Measurements from ENCODE around the gene ATN1.
A peak's percentile ranks its signal among the peaks of the same experiment; 100 is the strongest.

ATN1 gene

GRCh38 chr12:6957741-6958608 lies 30.2 kb downstream of the ATN1 start:
- H3K27me3 ChIP-seq (ENCODE audit: insufficient read depth, poor library complexity, severe bottlenecking), result no peaks in the 10 kb centered on the region
- H3K27ac ChIP-seq (replicated peaks), result peak overlapping the region; percentile 99
- peak overlapping the region; percentile 14 for H3K4me3 ChIP-seq (replicated peaks; ENCODE audit: insufficient read depth, low read length)
- DNase-seq (ENCODE audit: low read depth in 1 of 2, low spot score in 1 of 2), result no peak
- TF ChIP-seq REST (IDR thresholded peaks at IDR 0.05; ENCODE audit: insufficient replicate concordance, low read depth), result no peak
- TF ChIP-seq GABPA (IDR thresholded peaks at IDR 0.05; ENCODE audit: low read depth), result no peak
- no peak for TF ChIP-seq POLR2AphosphoS5 (IDR thresholded peaks at IDR 0.05; ENCODE audit: low read depth)
- no peak for TF ChIP-seq CTCF (IDR thresholded peaks at IDR 0.05; ENCODE audit: insufficient read depth, low read length)
- TF ChIP-seq SPI1 (IDR thresholded peaks at IDR 0.05; ENCODE audit: borderline replicate concordance, low read depth), result no peak

DNA sequence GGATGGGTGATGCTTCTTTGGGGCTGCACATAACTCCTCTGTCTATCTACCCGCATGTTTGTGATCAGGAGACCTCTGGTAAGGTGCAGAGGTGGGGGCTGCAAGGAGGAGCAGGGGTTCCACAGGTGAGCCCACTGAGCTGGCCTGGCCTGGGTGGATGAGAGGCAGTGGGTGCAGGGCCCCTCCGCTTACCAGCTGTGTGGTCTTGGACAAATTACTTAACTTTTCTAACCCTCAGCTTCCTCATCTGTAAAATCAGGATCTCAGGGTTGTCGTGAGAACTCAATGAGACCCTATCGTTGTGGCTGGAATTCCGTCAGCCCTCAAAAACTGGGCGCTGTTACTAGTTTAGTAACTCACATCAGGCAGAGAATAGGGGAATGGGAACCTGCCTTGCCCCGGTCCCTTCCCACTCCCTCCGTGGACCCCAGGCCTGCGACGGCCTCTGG lies 30.9 kb downstream of the ATN1 start:
- Histone ChIP-seq H3K27ac (replicated peaks) (peak overlapping the region; percentile 99), H3K27me3 (ENCODE audit: insufficient read depth, poor library complexity, severe bottlenecking) (no peaks in the 10 kb centered on the region), H3K4me3 (replicated peaks; ENCODE audit: insufficient read depth, low read length) (peak overlapping the region; percentile 14)
- peak; percentile 72 to 82 for DNase-seq (ENCODE audit: low read depth in 1 of 2, low spot score in 1 of 2)
- TF ChIP-seq REST (IDR thresholded peaks at IDR 0.05; ENCODE audit: insufficient replicate concordance, low read depth), result no peak
- no peak for TF ChIP-seq GABPA (IDR thresholded peaks at IDR 0.05; ENCODE audit: low read depth)
- TF ChIP-seq CTCF (IDR thresholded peaks at IDR 0.05; ENCODE audit: insufficient read depth, low read length), result no peak
- peak; percentile 24; the same call in 1 of the 2 replicates for TF ChIP-seq SPI1 (IDR thresholded peaks at IDR 0.05; ENCODE audit: borderline replicate concordance, low read depth)

DNA sequence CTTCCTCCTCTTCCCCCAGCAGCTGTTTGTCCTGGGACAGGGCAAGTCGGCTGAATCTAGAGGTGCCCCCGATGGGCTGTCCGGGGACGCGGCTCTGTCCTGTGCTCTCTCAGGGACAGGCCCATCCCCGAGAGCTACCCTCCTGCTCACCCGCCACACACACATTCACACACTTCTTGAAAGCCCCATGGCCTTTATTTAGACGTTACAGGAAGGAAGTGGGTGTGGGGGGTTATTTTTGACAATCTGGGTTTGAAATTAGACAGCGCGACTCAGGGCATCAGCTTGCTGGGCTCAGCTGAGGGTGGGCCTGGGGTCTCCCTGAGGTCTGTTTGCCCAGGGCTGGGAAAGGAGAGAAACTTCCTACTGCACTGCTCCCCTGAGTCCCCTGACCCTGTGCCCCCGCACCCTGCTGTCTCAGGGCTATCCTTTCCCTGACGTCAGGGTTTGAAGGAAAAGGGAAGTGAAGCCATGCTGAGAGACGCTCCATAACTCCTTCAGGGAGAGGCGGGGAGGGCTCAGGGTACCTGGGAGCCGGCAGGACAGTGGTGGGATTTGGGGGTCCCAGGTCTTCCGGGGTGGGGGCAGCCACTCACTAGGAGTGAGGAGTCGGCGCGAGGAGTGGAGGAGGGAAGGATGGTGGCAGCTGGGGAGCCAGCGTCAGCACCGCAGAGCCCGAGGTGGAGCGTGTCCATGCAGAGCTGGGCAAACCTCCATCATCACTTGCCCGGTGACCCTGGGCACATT lies 31.5 kb downstream of the ATN1 start:
- no peaks in the 10 kb centered on the region for H3K27me3 ChIP-seq (ENCODE audit: insufficient read depth, poor library complexity, severe bottlenecking)
- peak; percentile 96 for TF ChIP-seq SPI1 (IDR thresholded peaks at IDR 0.05; ENCODE audit: borderline replicate concordance, low read depth)
- TF ChIP-seq CTCF (IDR thresholded peaks at IDR 0.05; ENCODE audit: insufficient read depth, low read length), result no peak
- TF ChIP-seq POLR2AphosphoS5 (IDR thresholded peaks at IDR 0.05; ENCODE audit: low read depth), result peak; percentile 83
- TF ChIP-seq REST (IDR thresholded peaks at IDR 0.05; ENCODE audit: insufficient replicate concordance, low read depth), result no peak
- peak overlapping the region; percentile 14 for H3K4me3 ChIP-seq (replicated peaks; ENCODE audit: insufficient read depth, low read length)
- peak; percentile 75 to 85 for DNase-seq (ENCODE audit: low read depth in 1 of 2, low spot score in 1 of 2)
- peak overlapping the region; percentile 99 for H3K27ac ChIP-seq (replicated peaks)
